Prostate gland (tissue), 2 donors: ENCODE data around the gene MBD6.

ENCODE experiments used
- CTCF ChIP-seq, 4 experiments: fragments of 200-600 bp in 2 of 4; fragments of 450-650 bp in 2 of 4; sonication (generic) in 2 of 4; IDR thresholded peaks; 1 replicate in 3 of 4; 2 replicates in 1 of 4; pipeline ENCODE4 v1.5.1; 2016 to 2019; ENCODE audit warnings: antibody characterized with exemption in 4 of 4, mild to moderate bottlenecking in 2 of 4, moderate library complexity in 2 of 4
- POLR2A ChIP-seq: fragments of 450-650 bp; IDR thresholded peaks from one replicate; pipeline ENCODE4 v1.6.1; 2016; ENCODE audit warnings: antibody characterized with exemption, mild to moderate bottlenecking

- TF ChIP-seq CTCF (IDR thresholded peaks at IDR 0.05) (no peak), POLR2A (no peak)
Measured at GRCh38 chr12:57529831-57530230, 7.2 kb downstream of the MBD6 start.
